ENCODE results near the gene EEF1A1. TPM values are rescaled to one million over a fixed set of nuclear protein-coding genes. Genes with fewer than 3 reads are reported as not detected.

Gene EEF1A1
- total and polyA plus RNA-seq, 9 donors: 15,578 to 19,769 (median 16,968) TPM

- Histone ChIP-seq H3K27me3 (no peaks in the 10 kb centered on the region), H3K4me1 (ENCODE audit: insufficient read depth) (no peaks in the 10 kb centered on the region), H3K36me3 (no peaks in the 10 kb centered on the region), H3K27ac (no peak overlapping the region), H3K4me3 (no peak overlapping the region), H3K9me3 (no peaks in the 10 kb centered on the region)
- DNase-seq: no peak
- 39 to 55% (median 50%) methylated on average over 2 of the region's 2 CpGs for WGBS, 3 donors
- intact Hi-C loops (cut with DNase I): no loop called here
- TF ChIP-seq POLR2A (IDR thresholded peaks at IDR 0.05) (no peak), EP300 (IDR thresholded peaks at IDR 0.05) (no peak), CTCF (IDR thresholded peaks at IDR 0.05) (no peak)
These were observed 17.6 kb downstream of the EEF1A1 start for GRCh38 chr6:73503027-73503772.

DNA sequence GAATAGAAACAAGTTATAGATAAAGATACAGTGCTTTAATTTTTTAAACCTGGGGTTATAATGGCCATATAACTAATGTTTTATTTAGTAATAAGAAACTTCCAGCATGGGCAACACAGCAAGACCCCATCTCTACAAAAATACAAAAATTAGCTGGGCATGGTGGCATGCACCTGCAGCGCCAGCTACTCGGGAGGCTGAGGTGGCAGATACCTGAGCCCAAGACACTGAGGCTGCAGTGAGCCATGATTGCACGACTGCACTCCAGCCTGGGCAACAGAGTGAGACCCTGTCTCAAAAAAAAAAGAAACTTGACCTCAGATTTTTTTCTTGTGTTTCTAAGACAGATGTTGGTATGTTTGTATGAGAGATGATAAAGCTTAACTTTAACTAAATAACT, 22.9 kb downstream of the EEF1A1 start:
- WGBS, 3 donors: 89 to 96% (median 96%) methylated on average over 3 of the region's 3 CpGs
- H3K36me3 ChIP-seq: no peaks in the 10 kb centered on the region
- intact Hi-C loops (cut with DNase I): no loop called here

GRCh38 chr6:73491377-73491776, 29.5 kb downstream of the EEF1A1 start:
- TF ChIP-seq CTCF (IDR thresholded peaks at IDR 0.05): no peak
- no peak for TF ChIP-seq POLR2A (IDR thresholded peaks at IDR 0.05)
- no peak for TF ChIP-seq EP300 (IDR thresholded peaks at IDR 0.05)
- no peaks in the 10 kb centered on the region for H3K36me3 ChIP-seq
- DNase-seq: no peak
- H3K4me3 ChIP-seq: no peak overlapping the region
- H3K27me3 ChIP-seq: no peaks in the 10 kb centered on the region
- H3K9me3 ChIP-seq: no peaks in the 10 kb centered on the region
- no peak overlapping the region for H3K27ac ChIP-seq
- H3K4me1 ChIP-seq (ENCODE audit: insufficient read depth): no peaks in the 10 kb centered on the region
- intact Hi-C loops (cut with DNase I): no loop called here

More for the DNA sequence above, 22.9 kb downstream of the EEF1A1 start:
- H3K9me3 ChIP-seq: no peaks in the 10 kb centered on the region
- TF ChIP-seq POLR2A (IDR thresholded peaks at IDR 0.05): no peak
- no peak overlapping the region for H3K4me3 ChIP-seq
- no peaks in the 10 kb centered on the region for H3K27me3 ChIP-seq
- no peak for DNase-seq
- no peaks in the 10 kb centered on the region for H3K4me1 ChIP-seq (ENCODE audit: insufficient read depth)
- H3K27ac ChIP-seq: no peak overlapping the region

- H3K4me1 ChIP-seq (ENCODE audit: insufficient read depth): no peaks in the 10 kb centered on the region
- H3K9me3 ChIP-seq: no peaks in the 10 kb centered on the region
- DNase-seq: no peak
- H3K36me3 ChIP-seq: no peaks in the 10 kb centered on the region
- TF ChIP-seq EP300 (IDR thresholded peaks at IDR 0.05) (no peak), POLR2A (IDR thresholded peaks at IDR 0.05) (no peak)
- H3K4me3 ChIP-seq: no peak overlapping the region
- intact Hi-C loops (cut with DNase I): no loop called here
- no peak overlapping the region for H3K27ac ChIP-seq
- 96 to 99% (median 97%) methylated on average over 7 of the region's 7 CpGs for WGBS, 3 donors
- no peaks in the 10 kb centered on the region for H3K27me3 ChIP-seq
These were observed 33.4 kb downstream of the EEF1A1 start for GRCh38 chr6:73487473-73487872.

DNA sequence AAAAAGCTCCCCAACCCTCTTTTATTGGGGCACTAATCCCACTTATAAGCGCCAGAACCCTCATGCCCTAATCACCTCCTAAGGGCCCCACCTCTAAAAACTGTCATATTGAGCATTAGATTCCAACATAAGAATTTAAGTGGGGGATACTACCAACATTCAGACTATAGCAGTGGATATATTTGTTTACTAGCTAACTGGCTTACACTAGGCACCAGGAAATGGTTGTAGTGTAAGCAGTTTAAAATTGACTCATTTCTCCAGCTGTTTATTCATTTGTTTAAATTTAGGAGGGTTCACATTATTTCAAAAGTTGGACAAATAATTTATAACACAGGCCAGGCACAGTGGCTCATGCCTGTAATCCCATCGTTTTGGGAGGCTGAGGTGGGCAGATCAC, 36.4 kb downstream of the EEF1A1 start:
- no peaks in the 10 kb centered on the region for H3K4me1 ChIP-seq (ENCODE audit: insufficient read depth)
- intact Hi-C loops (cut with DNase I): no loop called here
- no peaks in the 10 kb centered on the region for H3K36me3 ChIP-seq
- H3K9me3 ChIP-seq: no peaks in the 10 kb centered on the region
- WGBS, 3 donors: 81 to 86% (median 86%) methylated on average over 2 of the region's 2 CpGs
- no peak overlapping the region for H3K27ac ChIP-seq
- H3K27me3 ChIP-seq: no peaks in the 10 kb centered on the region
- no peak for DNase-seq
- no peak overlapping the region for H3K4me3 ChIP-seq
- TF ChIP-seq CTCF (IDR thresholded peaks at IDR 0.05): no peak
- TF ChIP-seq POLR2A (IDR thresholded peaks at IDR 0.05): no peak
- TF ChIP-seq EP300 (IDR thresholded peaks at IDR 0.05): no peak

All from ovary (tissue), 9 donors.